Left lung (tissue), 10 donors: Measurements from ENCODE around the gene PTPRN2. TPM values are rescaled to one million over a fixed set of nuclear protein-coding genes. Genes with fewer than 3 reads are reported as not detected.
A peak's percentile ranks its signal among the peaks of the same experiment; 100 is the strongest.

Experiments used
- ATAC-seq: fragments of 200-7000 bp; cut with Tn5 transposase; one replicate; pipeline ENCODE4 v1.9.1; 2020; ENCODE audit warnings: moderate library complexity
- DNase-seq, 4 donors: peaks; one replicate each; pipeline ENCODE4 v3.0.0-alpha.2; 2013 to 2020
- H3K27ac ChIP-seq, 2 donors: fragments of 200-600 bp; sonication (generic) in 1 of 2; one replicate each; pipeline versions ENCODE4 v1.5.0 to v1.8.0; 2020 to 2021
- H3K27me3 ChIP-seq, 2 donors: fragments of 200-600 bp; sonication (generic) in 1 of 2; one replicate each; pipeline versions ENCODE4 v1.5.0 to v1.8.0; 2020 to 2021
- H3K36me3 ChIP-seq, 2 donors: fragments of 200-600 bp; sonication (generic) in 1 of 2; one replicate each; pipeline versions ENCODE4 v1.5.0 to v1.8.0; 2020 to 2021
- H3K4me1 ChIP-seq, 2 donors: fragments of 200-600 bp; one replicate each; pipeline ENCODE4 v1.8.0; 2021
- H3K4me3 ChIP-seq, 2 donors: fragments of 200-600 bp; sonication (generic) in 1 of 2; one replicate each; pipeline versions ENCODE4 v1.5.0 to v1.8.0; 2020 to 2021; ENCODE audit warnings: mild to moderate bottlenecking in 1 of 2
- H3K9me3 ChIP-seq, 2 donors: fragments of 200-600 bp; sonication (generic) in 1 of 2; one replicate each; pipeline versions ENCODE4 v1.5.0 to v1.8.0; 2020 to 2021
- intact Hi-C, 2 donors: fragments of 100-400 bp; cut with DNase I; formaldehyde crosslinking; loops; one replicate each; pipeline versions ENCODE4 v1.11.2 to v1.14.2; 2022
- polyA plus RNA-seq, 6 donors: library from polyadenylated mRNA; unstranded; fragments of 120-200 nt; gene quantifications; one replicate each; pipeline ENCODE4 v1.2.1, GENCODE V29; 2013; ENCODE audit not compliant: insufficient read length in 6 of 6
- total RNA-seq, 2 donors: library from RNA; stranded (reverse); fragmentation: NEBNext Ultra II Directional; extraction: Animal tissue kit (Norgen Biotek cat#: 25700); gene quantifications; one replicate each; pipeline ENCODE4 v1.2.1, GENCODE V29; 2021
- TF ChIP-seq, protein P1 (sequence below), 2 donors: fragments of 200-600 bp; sonication (generic) in 1 of 2; IDR thresholded peaks; one replicate each; pipeline versions ENCODE4 v1.5.0 to v1.8.0; 2021; ENCODE audit warnings: antibody characterized with exemption in 2 of 2
- donor health status: DM: no; HTN: yes; CAD: no.
- donor health status: DM: no; HTN: no; CAD: no.

Gene PTPRN2
- total and polyA plus RNA-seq, 8 donors, result 4.0 to 7.8 (median 6.8) TPM

DNA sequence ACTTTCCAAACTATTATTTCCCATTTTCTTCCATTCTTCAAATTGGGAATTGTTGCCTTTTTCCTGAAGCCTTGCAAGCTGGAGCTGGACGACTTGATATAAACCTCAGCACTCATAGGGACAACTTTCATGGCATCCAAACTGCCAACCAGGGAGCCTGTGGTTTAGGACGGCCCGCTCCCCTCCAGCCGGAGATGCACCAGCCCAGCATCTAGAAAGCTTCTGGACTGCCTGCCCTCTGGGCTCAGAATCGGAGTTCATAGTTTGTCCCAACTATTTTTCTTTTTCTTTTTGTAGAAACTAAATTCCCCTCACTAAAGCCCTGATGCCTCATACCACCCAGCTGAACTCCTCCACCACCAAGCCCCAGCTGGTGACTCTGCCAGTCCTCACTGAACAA lies 1050.6 kb downstream of the PTPRN2 start:
- ATAC-seq, result no peak
- no peaks in the 10 kb centered on the region for H3K27me3 ChIP-seq
- intact Hi-C loops, result no loop called here

DNA sequence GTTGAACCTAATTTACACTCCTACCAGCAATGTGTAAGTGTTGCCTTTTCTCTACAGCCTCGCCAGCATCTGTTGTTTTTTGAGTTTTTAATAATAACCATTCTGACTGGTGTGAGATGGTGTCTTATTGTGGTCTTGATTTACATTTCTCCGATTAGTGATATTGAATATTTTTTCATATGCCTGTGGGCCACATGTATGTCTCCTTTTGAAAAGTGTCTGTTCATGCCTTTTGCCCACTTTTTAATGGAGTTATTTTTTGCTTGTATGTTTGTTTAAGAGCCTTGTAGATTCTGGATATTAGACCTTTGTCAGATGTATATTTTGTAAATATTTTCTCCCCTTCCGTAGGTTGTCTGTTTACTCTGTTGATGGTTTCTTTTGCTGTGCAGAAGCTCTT lies 1055.6 kb downstream of the PTPRN2 start:
- Histone ChIP-seq H3K4me3 (no peak overlapping the region), H3K27me3 (no peaks in the 10 kb centered on the region), H3K36me3 (no peaks in the 10 kb centered on the region), H3K4me1 (no peaks in the 10 kb centered on the region), H3K27ac (no peak overlapping the region), H3K9me3 (peaks cover 0 to 19% of the 10 kb centered on the region in 2 donors)
- DNase-seq (no peak), ATAC-seq (no peak)
- TF ChIP-seq, protein P1, sequence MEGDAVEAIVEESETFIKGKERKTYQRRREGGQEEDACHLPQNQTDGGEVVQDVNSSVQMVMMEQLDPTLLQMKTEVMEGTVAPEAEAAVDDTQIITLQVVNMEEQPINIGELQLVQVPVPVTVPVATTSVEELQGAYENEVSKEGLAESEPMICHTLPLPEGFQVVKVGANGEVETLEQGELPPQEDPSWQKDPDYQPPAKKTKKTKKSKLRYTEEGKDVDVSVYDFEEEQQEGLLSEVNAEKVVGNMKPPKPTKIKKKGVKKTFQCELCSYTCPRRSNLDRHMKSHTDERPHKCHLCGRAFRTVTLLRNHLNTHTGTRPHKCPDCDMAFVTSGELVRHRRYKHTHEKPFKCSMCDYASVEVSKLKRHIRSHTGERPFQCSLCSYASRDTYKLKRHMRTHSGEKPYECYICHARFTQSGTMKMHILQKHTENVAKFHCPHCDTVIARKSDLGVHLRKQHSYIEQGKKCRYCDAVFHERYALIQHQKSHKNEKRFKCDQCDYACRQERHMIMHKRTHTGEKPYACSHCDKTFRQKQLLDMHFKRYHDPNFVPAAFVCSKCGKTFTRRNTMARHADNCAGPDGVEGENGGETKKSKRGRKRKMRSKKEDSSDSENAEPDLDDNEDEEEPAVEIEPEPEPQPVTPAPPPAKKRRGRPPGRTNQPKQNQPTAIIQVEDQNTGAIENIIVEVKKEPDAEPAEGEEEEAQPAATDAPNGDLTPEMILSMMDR (IDR thresholded peaks at IDR 0.05), result no peak
- intact Hi-C loops, result no loop called here

More for the DNA sequence above, 1050.6 kb downstream of the PTPRN2 start:
- Histone ChIP-seq H3K4me3 (no peak overlapping the region), H3K9me3 (peaks cover 0 to 11% of the 10 kb centered on the region in 2 donors), H3K4me1 (no peaks in the 10 kb centered on the region), H3K36me3 (no peaks in the 10 kb centered on the region), H3K27ac (no peak overlapping the region)
- TF ChIP-seq, protein P1 (IDR thresholded peaks at IDR 0.05), result no peak
- DNase-seq, result peak in 2 of 4 donors; percentile 6 to 33

DNA sequence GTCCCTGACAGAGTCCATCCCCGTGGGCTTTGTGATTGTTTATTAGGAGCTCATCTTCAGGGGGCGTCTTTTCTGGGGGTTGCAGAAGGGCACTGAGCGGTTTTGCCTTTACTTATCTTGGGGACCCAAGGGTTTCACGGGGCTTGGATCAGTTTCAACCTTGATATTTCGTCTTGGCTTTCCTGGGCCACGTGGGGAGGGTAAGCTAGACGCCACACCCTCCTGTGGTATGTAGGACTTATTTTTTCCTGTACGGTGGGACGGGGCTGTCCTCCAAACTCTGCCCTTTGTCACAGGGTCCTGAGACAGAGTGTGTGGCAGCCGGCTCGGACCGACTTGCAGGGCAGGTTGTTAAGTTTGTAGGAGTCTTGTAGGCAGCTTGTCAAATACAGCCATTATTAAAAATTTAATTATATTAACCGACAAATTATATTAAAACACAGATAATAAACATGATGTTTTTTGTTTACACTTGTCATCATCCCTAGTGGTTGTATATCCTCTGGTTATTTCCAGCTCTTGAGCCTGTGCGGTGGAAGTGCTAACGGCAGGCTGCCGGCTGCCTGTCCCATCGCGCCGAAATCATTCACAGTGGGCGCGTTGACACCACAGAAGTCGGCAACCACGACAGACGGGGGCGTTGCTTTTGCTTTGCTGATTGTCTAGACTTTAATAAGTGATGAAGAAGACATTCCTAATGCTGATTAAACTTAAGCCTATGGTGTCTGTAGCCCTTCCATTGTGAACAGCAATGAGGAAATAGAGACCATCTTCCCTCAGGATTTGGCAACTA lies 1057.7 kb downstream of the PTPRN2 start:
- H3K27ac ChIP-seq, result no peak overlapping the region
- H3K36me3 ChIP-seq, result no peaks in the 10 kb centered on the region
- no peak for ATAC-seq
- peak in 1 of 4 donors; percentile 50 for DNase-seq
- TF ChIP-seq, protein P1 (IDR thresholded peaks at IDR 0.05), result no peak
- H3K27me3 ChIP-seq, result no peaks in the 10 kb centered on the region
- H3K4me1 ChIP-seq, result no peaks in the 10 kb centered on the region
- intact Hi-C loops, result no loop called here
- H3K4me3 ChIP-seq, result no peak overlapping the region
- peaks cover 0 to 19% of the 10 kb centered on the region in 2 donors for H3K9me3 ChIP-seq

DNA sequence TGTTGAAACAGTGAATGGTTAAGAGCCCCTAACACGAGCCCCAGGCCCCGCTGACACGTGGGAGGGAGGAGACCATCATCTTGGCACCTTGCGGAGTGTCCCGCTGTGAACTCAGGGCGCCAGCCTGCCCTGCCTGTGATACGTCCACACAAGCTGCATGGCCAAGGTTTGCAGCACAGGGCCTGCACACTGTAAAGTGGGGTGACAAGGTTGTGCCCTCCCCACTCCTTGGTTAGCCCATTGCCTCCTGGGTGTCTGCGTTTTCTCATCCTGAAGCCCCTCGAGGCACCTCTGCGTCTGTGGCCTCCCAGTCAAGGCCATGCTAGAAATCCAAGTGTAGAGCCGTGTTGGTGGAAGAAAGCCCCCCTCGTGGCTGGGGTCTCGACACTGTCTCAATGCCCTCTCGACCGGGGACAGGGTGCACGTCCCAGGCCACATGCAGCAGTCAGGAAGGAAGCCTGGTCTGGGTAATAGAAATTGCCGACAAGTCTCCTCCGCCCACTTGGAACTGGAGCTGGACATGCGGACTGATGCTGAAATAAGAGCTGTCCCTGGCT lies 1058.8 kb downstream of the PTPRN2 start:
- H3K27ac ChIP-seq, result no peak overlapping the region
- no peaks in the 10 kb centered on the region for H3K4me1 ChIP-seq
- H3K9me3 ChIP-seq, result peaks cover 0 to 19% of the 10 kb centered on the region in 2 donors
- no peak for ATAC-seq
- TF ChIP-seq, protein P1 (IDR thresholded peaks at IDR 0.05), result no peak
- H3K27me3 ChIP-seq, result peaks cover 0 to 5% of the 10 kb centered on the region in 2 donors
- intact Hi-C loops, result no loop called here
- DNase-seq, result peak in 1 of 4 donors; percentile 19
- no peak overlapping the region for H3K4me3 ChIP-seq
- H3K36me3 ChIP-seq, result no peaks in the 10 kb centered on the region

DNA sequence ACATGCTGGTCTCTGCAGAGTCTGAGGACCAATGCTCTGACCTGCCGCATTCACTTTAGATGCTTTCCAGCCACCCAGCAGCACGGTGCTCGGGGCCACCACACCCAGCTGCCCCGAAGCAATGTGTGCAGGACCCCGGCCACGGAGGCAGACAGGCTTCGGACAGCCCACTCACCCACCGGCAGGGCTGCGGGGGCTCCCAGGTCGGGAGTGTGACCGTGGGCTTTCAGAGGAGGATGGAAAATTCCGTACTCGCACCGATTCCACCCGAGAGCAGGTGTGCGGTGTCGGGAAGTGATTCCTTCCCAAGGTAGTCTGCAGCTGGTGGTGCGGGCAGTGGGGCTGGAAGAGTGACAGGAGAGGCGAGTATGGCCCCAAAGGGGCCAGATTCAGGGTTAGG lies 1059.9 kb downstream of the PTPRN2 start:
- H3K27ac ChIP-seq, result no peak overlapping the region
- peaks cover 0 to 12% of the 10 kb centered on the region in 2 donors for H3K27me3 ChIP-seq
- ATAC-seq (no peak), DNase-seq (peak in 1 of 4 donors; percentile 22)
- no peak overlapping the region for H3K4me3 ChIP-seq
- no peaks in the 10 kb centered on the region for H3K36me3 ChIP-seq
- intact Hi-C loops, result no loop called here
- TF ChIP-seq, protein P1 (IDR thresholded peaks at IDR 0.05), result no peak
- no peaks in the 10 kb centered on the region for H3K4me1 ChIP-seq
- H3K9me3 ChIP-seq, result peaks cover 0 to 13% of the 10 kb centered on the region in 2 donors
